Measurements from ENCODE around the gene SELENOF.
A peak's percentile ranks its signal among the peaks of the same experiment; 100 is the strongest.
"Not testable (repeated sequence)": the region's sequence is repeated elsewhere in the genome, so short reads cannot be mapped to it uniquely, and the experiment has no call there.

The SELENOF gene

GRCh38 chr1:86875722-86876121, 38.2 kb downstream of the SELENOF start:
- TF ChIP-seq, protein P1, sequence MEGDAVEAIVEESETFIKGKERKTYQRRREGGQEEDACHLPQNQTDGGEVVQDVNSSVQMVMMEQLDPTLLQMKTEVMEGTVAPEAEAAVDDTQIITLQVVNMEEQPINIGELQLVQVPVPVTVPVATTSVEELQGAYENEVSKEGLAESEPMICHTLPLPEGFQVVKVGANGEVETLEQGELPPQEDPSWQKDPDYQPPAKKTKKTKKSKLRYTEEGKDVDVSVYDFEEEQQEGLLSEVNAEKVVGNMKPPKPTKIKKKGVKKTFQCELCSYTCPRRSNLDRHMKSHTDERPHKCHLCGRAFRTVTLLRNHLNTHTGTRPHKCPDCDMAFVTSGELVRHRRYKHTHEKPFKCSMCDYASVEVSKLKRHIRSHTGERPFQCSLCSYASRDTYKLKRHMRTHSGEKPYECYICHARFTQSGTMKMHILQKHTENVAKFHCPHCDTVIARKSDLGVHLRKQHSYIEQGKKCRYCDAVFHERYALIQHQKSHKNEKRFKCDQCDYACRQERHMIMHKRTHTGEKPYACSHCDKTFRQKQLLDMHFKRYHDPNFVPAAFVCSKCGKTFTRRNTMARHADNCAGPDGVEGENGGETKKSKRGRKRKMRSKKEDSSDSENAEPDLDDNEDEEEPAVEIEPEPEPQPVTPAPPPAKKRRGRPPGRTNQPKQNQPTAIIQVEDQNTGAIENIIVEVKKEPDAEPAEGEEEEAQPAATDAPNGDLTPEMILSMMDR (IDR thresholded peaks at IDR 0.05; ENCODE audit: low read length, missing control alignments) = no peak
- H3K4me3 ChIP-seq (replicated peaks; ENCODE audit: low read depth, low read length) = no peak overlapping the region
- DNase-seq (ENCODE audit: low read depth) = no peak

DNA sequence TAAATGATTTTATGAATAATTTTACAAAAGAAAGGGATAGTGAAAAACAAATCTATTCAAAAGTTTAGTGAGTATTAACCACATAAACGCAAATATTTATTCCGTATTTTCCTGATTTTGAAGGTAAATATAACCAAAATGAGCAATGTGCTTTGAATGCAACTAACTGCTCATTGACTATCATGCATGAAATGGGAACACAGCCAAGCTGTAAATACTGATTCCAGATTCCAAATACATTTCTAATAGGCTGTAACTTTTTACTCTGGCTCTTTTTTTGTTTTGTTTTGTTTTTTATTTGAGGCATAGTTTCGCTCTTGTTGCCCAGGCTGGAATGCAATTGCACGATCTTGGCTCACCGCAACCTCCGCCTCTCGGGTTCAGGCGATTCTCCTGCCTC, 41.8 kb downstream of the SELENOF start:
- no peak overlapping the region for H3K4me3 ChIP-seq (replicated peaks; ENCODE audit: low read depth, low read length)
- TF ChIP-seq, protein P1 (IDR thresholded peaks at IDR 0.05; ENCODE audit: low read length, missing control alignments) = no peak
- DNase-seq (ENCODE audit: low read depth) = peak; percentile 10

DNA sequence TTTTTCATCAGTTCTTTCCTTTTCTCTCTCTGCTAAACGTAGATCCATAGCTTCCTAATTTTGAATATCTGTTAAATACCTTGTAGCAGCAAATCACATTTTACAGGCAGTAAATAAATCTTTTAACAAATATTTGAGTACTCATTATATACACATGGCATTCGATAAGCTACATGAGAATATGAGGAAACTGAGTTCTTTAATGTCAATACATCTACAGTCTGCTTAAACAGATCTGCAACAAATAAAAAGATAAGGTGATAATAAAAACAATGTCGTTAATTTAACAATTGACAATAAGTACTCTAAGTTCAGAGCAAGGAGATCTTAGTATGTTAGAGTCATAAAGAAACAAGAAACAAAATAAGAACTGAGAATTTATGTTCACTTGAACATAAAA, 42.9 kb downstream of the SELENOF start:
- TF ChIP-seq, protein P1 (IDR thresholded peaks at IDR 0.05; ENCODE audit: low read length, missing control alignments) = no peak
- DNase-seq (ENCODE audit: low read depth) = no peak
- no peak overlapping the region for H3K4me3 ChIP-seq (replicated peaks; ENCODE audit: low read depth, low read length)

- TF ChIP-seq, protein P1 (IDR thresholded peaks at IDR 0.05; ENCODE audit: low read length, missing control alignments) = no peak
- H3K4me3 ChIP-seq (replicated peaks; ENCODE audit: low read depth, low read length) = no peak overlapping the region
- DNase-seq (ENCODE audit: low read depth) = peak; percentile 22
Observed at GRCh38 chr1:86868477-86868876, 45.4 kb downstream of the SELENOF start.

- DNase-seq (ENCODE audit: low read depth); H3K4me3 ChIP-seq (replicated peaks; ENCODE audit: low read depth, low read length): not testable (repeated sequence)
Observed at GRCh38 chr1:86867278-86867677, 46.6 kb downstream of the SELENOF start.

GRCh38 chr1:86866665-86867064, 47.3 kb downstream of the SELENOF start:
- no peak overlapping the region for H3K4me3 ChIP-seq (replicated peaks; ENCODE audit: low read depth, low read length)
- DNase-seq (ENCODE audit: low read depth) = peak; percentile 81
- TF ChIP-seq, protein P1 (IDR thresholded peaks at IDR 0.05; ENCODE audit: low read length, missing control alignments) = no peak

DNA sequence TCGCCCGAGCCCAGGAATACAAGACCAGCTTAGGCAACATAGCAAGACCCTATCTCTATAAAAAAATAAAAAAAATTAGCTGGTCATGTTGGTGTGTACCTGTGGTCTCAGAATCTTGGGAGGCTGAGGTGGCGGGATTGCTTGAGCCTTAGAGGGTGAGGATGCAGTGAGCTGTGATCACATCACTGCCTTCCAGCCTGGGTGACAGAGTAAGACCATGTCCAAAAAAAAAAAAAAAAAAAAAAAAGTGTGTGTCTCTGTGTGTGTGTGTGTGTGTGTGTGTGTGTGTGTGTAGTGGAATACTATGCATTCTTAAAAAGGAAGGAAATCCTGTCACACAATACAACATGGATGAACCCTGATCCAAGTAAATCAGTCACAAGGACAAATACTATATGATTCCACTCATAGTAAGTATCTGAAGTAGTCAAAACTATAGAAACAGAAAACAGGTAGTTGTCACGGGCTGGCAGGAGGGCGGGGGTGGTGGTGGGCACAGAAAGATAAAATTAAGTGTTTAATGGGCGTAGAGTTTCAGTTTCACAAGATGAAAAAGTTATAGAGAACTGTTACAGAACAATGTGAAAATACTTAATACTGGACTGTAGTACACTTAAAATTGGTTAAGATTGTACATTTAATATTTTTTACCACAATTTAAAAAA, 47.8 kb downstream of the SELENOF start:
- no peak for DNase-seq (ENCODE audit: low read depth)
- H3K4me3 ChIP-seq (replicated peaks; ENCODE audit: low read depth, low read length) = no peak overlapping the region
- TF ChIP-seq, protein P1 (IDR thresholded peaks at IDR 0.05; ENCODE audit: low read length, missing control alignments) = no peak
